NOMO-1 (cell line): ENCODE results near the gene SLC17A1.

Experiments used
- DNase-seq, 2 experiments: peaks; one replicate each; lab custom pipeline; 2025; ENCODE audit not compliant: unreplicated experiment in 2 of 2; lab: John Stamatoyannopoulos, UW

The SLC17A1 gene

GRCh38 chr6:25833136-25833535 lies 1.3 kb upstream of the SLC17A1 start:
- no peak for DNase-seq

GRCh38 chr6:25832670-25833069 lies 818 bp upstream of the SLC17A1 start:
- DNase-seq, result no peak

- no peak for DNase-seq
Observed at GRCh38 chr6:25832307-25832662, 433 bp upstream of the SLC17A1 start.

GRCh38 chr6:25830458-25830857 lies 1.4 kb downstream of the SLC17A1 start:
- no peak for DNase-seq

GRCh38 chr6:25829375-25829774 lies 2.5 kb downstream of the SLC17A1 start:
- no peak for DNase-seq

- no peak for DNase-seq
Observed at GRCh38 chr6:25821341-25821740, 10.5 kb downstream of the SLC17A1 start.

- no peak for DNase-seq
Observed at GRCh38 chr6:25816252-25816651, 15.6 kb downstream of the SLC17A1 start.

GRCh38 chr6:25815194-25815593 lies 16.7 kb downstream of the SLC17A1 start:
- no peak for DNase-seq

- no peak for DNase-seq
Observed at GRCh38 chr6:25804804-25805203, 27.0 kb downstream of the SLC17A1 start.

- no peak for DNase-seq
Observed at GRCh38 chr6:25801436-25801835, 30.4 kb downstream of the SLC17A1 start.

- no peak for DNase-seq
Observed at GRCh38 chr6:25794784-25795183, 37.1 kb downstream of the SLC17A1 start.

GRCh38 chr6:25793970-25794369 lies 37.9 kb downstream of the SLC17A1 start:
- DNase-seq, result no peak

- no peak for DNase-seq
Observed at GRCh38 chr6:25792016-25792415, 39.8 kb downstream of the SLC17A1 start.

GRCh38 chr6:25789475-25789874 lies 42.4 kb downstream of the SLC17A1 start:
- no peak for DNase-seq

- peak; percentile 36 to 37 for DNase-seq
Observed at GRCh38 chr6:25788305-25788922, 43.4 kb downstream of the SLC17A1 start.

GRCh38 chr6:25787428-25787827 lies 44.4 kb downstream of the SLC17A1 start:
- DNase-seq, result no peak

GRCh38 chr6:25781134-25781533 lies 50.7 kb downstream of the SLC17A1 start:
- no peak for DNase-seq

- DNase-seq, result no peak
Observed at GRCh38 chr6:25777856-25778649, 53.8 kb downstream of the SLC17A1 start.

- DNase-seq, result no peak
Observed at GRCh38 chr6:25777031-25777430, 54.8 kb downstream of the SLC17A1 start.

GRCh38 chr6:25774120-25774715 lies 57.6 kb downstream of the SLC17A1 start:
- DNase-seq, result no peak

- no peak for DNase-seq
Observed at GRCh38 chr6:25769983-25770382, 61.9 kb downstream of the SLC17A1 start.

- DNase-seq, result no peak
Observed at GRCh38 chr6:25768566-25768965, 63.3 kb downstream of the SLC17A1 start.
